HG03378 (cell line): ENCODE data around the gene ATG5.
"Not testable (repeated sequence)": the region's sequence is repeated elsewhere in the genome, so short reads cannot be mapped to it uniquely, and the experiment has no call there.

Experiments used
- ATAC-seq: cut with Tn5 transposase; IDR thresholded peaks from one replicate; pipeline ENCODE4 v1.9.1; 2021; ENCODE audit warnings: mild to moderate bottlenecking, moderate library complexity; ENCODE audit not compliant: unreplicated experiment

ATG5 gene

DNA sequence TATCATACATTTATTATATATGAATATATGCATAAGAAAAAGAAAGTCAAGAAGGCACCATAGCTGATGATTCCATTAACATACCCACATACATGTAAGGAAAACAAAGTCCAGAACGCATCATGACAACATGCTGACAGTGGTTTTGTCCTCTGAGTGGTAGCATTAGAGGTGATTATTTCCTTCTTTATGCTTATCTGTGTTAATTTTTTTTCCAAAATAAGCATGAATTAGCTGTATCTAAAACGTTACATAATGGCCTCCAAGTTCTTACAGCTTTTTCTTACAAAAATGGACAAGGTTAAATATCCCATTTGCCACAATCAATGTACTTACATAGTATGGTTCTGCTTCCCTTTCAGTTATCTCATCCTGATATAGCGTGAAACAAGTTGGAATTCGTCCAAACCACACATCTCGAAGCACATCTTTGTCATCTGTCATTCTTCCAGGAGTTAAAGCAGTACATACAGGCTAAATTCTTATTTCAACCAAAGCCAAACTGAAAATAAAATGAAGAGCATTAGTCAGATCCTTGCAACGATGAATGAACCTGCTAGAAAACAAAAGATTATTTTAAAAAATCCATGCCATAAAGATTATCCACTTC is 9.7 kb downstream of the ATG5 start:
- no peak for ATAC-seq

- no peak for ATAC-seq
Measured at GRCh38 chr6:106309766-106310373, 15.7 kb downstream of the ATG5 start.

GRCh38 chr6:106308985-106309384 is 16.6 kb downstream of the ATG5 start:
- ATAC-seq, result no peak

DNA sequence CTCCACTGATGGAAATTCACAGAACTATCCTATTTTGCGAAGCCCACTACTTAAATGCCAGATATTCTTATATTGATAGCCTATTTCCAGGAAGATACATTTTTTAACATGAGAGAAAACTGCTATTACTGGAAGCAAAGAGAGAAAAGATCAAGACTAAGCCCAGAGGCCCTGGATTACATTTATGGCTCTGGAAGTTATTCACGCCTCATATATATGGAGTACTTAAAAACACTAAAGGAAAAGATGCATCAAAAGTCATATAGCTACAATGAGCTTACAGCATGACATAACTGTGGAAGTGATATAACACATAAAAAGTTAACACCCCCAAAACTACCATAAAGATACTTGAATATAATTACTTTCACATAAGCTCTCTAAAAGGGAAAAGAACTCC is 19.8 kb downstream of the ATG5 start:
- no peak for ATAC-seq

GRCh38 chr6:106300944-106301343 is 24.6 kb downstream of the ATG5 start:
- ATAC-seq, result no peak

GRCh38 chr6:106300020-106300780 is 25.4 kb downstream of the ATG5 start:
- no peak for ATAC-seq

DNA sequence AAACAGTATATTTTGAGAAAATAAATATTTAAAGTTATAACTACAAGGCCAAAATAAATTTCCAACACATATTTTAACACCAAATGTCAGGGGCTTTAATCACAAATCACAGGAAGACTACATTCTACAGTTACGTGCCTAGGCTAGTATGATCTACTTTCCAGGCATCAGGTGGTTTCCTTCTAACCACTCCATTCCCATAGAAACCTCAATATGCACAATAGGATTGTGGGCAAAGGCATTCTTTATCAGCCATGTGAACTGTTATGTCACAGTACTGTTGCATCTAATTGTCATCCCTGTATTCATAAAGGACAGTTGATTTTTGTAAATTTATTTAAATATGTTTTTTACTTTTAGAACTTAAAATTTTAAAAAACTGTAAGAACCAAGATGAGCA is 32.4 kb downstream of the ATG5 start:
- ATAC-seq, result no peak

DNA sequence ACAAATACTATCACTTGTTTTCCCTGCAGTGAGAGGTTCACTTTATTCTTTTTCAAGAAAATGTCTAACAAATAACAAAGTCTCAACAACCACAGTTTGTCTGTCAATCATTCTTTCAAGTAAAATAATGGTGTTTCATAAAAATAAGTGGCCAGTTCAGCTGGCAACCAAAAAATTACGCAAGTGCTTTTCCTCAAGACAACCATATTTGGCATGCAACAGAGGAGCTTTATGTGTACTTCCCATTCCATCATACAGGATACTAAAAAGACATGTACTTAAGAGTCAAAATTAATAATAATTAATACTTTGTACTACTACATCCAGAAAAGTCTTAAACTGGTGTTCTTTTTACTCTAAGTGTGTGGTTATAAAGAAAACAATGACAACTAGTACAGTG is 34.6 kb downstream of the ATG5 start:
- ATAC-seq, result no peak

DNA sequence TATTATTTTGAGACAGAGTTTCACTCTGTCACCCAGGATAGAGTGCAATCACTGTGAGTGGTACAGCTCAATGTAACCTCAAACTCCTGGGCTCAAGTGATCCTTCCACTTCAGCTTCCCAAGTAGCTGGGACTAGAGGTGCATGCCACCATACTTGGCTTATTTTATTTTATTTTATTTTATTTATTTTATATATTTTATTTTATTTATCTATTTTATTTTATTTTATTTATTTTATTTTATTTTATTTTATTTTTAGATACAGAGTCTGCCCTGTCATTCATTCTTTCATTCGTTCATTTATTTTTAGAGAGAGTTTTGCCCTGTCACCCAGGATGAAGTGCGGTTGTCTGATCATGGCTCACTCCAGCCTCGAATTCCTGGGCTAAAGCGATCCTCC is 35.5 kb downstream of the ATG5 start:
- no peak for ATAC-seq

- no peak for ATAC-seq
Measured at GRCh38 chr6:106287215-106287614, 38.3 kb downstream of the ATG5 start.

- no peak for ATAC-seq
Measured at GRCh38 chr6:106286746-106287145, 38.8 kb downstream of the ATG5 start.

- no peak for ATAC-seq
Measured at GRCh38 chr6:106283481-106283880, 42.1 kb downstream of the ATG5 start.

DNA sequence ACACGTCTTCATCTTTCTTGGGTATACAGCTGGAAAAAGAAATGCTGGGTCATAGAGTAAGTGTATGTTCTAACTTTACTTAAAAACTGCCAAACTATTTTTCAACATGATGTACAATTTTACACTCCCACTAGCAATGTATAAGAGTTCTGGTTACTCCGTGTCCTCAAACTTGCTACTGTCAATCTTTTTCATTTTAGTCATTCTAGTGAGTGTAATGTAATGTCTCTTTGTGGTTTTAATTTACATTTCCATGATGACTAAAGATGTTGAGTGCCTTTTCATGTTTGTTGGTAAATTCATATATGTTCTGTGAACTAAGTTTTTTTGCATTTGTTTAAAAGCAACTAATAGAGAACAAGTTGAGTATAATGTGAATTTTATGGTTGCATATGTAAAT is 43.9 kb downstream of the ATG5 start:
- ATAC-seq, result no peak

GRCh38 chr6:106281088-106281487 is 44.5 kb downstream of the ATG5 start:
- ATAC-seq, result no peak

DNA sequence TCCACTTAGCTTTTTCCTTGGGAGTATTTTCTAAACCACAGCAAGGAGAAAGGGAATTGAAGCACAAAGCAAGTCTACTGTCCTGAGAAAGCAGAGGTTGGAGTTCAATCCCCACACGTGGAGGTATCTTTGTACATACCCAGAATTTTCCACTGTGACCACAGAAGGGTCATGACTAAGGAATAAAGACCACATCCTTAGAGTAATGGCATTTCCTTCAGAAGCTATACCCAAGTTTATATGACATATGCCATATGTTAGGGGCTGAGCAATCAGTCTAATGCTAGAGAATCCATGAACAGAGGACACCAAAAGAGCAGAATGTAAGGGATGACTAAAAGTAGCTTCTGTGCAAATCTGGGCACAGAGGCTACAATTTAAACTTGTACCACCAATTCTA is 46.4 kb downstream of the ATG5 start:
- ATAC-seq, result no peak

GRCh38 chr6:106275692-106276091 is 49.9 kb downstream of the ATG5 start:
- ATAC-seq, result no peak

- peak; percentile 65 for ATAC-seq
Measured at GRCh38 chr6:106273087-106273486, 52.5 kb downstream of the ATG5 start.

GRCh38 chr6:106272287-106272686 is 53.3 kb downstream of the ATG5 start:
- ATAC-seq, result no peak

GRCh38 chr6:106270414-106270813 is 55.1 kb downstream of the ATG5 start:
- ATAC-seq, result no peak

DNA sequence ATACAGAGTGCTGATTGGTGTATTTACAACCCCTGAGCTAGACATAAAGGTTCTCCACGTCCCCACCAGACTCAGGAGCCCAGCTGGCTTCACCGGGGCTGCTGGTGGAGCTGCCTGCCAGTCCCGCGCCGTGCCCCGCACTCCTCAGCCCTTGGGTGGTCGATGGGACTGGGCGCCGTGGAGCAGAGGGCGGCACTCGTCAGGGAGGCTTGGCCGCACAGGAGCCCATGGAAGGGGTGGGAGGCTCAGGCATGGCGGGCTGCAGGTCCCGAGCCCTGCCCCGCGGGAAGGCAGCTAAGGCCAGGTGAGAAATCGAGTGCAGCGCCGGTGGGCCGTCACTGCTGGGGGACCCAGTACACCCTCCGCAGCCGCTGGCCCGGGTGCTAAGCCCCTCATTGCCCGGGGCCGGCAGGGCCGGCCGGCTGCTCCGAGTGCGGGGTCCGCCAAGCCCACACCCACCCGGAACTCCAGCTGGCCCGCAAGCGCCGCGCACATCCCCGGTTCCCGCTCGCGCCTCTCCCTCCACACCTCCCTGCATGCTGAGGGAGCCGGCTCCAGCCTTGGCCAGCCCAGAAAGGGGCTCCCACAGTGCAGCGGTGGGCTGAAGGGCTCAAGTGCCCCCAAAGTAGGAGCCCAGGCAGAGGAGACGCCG is 56.2 kb downstream of the ATG5 start:
- not testable (repeated sequence) for ATAC-seq

- ATAC-seq, result not testable (repeated sequence)
Measured at GRCh38 chr6:106268500-106268899, 57.1 kb downstream of the ATG5 start.

GRCh38 chr6:106264433-106264832 is 61.1 kb downstream of the ATG5 start:
- not testable (repeated sequence) for ATAC-seq
